Measurements from ENCODE around the gene CAPS. TPM values are rescaled to one million over a fixed set of nuclear protein-coding genes. Genes with fewer than 3 reads are reported as not detected.
"Not testable (repeated sequence)": the region's sequence is repeated elsewhere in the genome, so short reads cannot be mapped to it uniquely, and the experiment has no call there.

The CAPS gene
- total RNA-seq = 7.6 TPM

DNA sequence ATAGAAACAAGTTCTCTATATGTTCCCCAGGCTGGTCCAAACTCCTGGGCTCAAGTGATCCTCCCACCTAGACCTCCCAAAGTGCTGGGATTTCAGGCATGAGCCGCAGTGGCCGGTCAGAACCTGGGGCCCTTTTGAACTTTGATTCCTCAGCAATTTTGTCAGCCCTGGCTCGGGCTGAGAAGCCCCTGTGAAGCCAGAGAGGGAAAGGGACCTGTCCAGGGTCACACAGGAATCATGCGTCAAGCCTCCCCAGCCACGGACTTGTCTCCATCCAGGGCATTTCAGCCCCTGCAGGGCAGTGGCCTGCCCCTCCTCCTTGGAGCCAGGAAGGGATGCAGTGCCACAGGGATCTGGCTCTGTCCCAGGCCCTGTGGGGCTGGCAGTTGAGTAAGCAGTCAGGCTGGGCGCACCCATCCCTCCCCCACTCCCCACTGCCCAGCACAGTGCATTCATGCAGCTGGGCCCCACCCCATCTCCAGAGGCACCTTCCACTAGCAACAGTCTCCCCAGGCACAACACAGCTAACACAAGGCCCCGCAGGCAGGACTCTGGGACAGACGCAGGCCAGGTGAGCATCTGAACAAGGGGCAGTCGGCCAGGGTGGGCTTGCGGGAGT lies at the start of gene CAPS:
CAPS (plus strand) TSS at position 516 of the 619 bp plus-strand sequence. CDS start 153 bp downstream, outside the sequence.
- peak; percentile 33 for DNase-seq

DNA sequence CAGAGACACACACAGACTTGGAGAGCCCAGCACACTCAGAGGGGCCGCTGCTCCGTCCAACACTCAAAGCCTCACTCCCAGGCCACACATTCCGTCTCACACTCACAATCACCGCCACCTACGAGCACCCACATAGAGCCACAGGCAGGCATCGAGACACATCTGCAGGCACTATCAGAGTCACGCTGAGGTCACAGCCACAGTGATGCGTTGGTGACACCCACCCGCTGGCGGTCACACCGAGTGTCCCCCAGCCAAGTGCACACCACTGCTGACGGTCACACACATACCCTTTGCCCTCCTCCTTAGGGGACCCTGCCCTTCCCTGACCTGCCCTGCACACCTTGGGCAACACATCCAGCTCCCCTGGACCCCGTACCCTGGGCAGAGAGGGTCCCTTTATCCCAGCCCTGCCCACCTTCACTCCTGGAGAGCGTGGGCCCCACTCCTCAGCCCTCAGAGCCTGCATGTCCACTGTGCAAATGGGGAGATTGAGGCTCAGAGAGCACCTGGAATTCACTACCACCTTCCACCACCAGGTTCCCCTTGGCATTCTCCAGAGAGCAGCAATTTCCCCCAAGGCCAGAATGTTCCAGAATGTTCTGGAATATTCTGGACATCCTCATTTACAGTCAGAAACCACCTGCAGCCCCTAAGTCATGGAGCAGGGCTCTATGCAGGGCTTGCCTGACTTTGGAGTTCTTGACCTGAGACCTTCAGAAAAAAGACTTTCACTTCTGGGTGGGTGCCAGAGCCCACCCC lies 49.1 kb upstream of the CAPS start:
- no peak for DNase-seq

DNA sequence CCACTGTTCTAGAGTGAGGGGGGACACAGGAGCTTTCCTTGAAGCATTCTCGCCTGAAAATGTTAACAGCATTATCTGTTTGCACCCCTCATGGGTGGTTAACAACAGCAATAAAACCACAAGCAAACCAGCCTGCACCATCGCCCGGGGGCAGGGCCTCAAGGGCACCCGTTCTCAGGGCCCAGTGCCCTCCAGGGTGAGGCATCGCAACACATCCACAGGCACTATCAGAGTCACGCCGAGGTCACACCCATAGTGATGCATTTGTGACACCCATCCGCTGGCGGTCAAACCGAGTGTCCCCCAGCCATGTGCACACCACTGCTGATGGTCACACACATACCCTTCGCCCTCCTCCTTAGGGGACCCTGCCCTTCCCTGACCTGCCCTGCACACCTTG lies 48.3 kb upstream of the CAPS start:
- DNase-seq = no peak

DNA sequence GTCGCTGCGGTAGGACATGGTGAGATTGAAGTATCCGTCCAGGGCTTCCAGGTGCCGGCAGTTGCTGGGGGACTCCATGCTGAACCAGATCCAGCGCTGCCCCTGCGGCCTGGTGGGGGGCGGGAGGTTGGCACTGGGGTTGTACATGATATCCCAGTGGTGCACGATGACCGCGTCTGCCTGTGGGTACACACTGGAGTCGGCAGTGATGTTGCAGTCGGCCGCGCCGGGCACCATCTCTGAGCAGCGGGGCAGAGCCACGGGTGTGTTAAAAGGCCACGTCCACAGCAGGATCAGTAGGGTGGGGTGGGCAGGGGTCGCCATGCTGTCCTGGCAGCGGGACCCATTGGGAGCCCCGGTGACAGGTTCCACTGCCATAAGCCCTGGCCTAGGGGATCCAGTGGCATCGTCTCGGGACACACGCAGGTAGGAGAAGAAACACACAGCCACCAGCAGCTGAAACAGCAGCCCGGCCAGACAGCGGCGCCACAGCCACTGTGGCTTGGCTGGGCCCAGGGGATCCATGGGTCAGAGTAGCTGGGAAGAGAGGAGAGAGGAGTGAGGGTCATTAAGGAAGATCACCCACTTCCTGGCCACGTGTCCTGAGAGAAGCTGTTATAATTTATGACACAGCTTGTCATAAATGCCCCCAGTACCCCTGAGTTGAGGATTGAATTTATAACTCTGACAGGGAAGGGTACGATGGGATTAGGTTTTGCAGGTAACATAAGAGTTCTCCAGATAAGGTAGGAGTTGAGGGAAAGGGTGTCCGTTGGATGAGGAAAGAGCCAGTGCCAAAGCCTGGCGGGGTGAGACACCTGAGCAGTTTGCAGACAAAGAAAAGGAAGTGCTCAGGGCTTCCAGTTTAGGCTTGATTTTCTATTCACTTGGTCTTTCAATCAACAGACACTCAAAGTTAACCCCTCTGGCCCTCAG lies 46.6 kb upstream of the CAPS start:
- no peak for DNase-seq

DNA sequence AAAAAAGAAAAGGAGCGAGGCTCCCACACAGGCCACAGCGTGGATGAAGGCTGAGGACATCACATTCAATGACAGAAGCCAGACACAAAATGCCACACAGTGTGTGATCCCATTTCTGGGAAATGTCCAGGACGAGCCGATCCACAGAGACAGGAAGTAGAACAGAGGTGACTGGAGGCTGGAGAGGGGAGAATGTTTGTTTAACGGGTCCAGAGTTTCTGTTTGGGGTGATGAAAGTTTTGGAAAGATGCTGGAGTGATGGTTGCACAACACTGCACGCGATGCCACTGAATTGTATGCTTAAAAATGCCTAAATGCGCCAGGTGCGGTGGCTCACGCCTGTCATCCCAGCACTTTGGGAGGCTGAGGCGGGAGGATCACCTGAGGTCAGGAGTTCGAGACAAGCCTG lies 43.1 kb upstream of the CAPS start:
- no peak for DNase-seq

DNA sequence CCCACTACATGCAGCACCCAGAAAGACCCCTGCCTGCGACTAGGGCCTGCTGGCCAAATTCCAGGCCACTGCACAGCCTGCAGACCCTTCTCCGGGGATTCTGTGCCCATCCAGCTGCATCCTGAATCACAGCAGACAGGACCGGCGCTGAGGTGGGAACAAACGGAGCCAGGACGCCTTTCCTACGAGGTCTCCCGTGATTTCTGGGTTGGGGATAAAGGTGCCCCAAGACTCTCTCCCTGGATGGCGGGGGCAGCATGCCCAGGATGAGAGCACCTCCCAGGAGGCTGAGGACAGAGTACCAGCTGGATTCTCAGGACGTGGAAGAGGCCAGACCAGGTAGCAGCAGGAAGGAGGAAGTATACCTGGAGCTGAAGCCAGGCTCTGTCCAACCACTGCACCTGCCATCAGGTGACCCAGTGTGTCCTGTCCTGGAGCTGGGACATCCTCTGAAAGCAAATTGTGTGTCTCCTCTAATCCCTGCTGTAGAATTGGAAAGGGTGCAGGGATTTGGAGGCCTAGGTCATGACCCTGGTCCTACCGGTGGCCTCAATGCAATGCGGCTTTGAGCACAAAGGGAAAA lies 40.3 kb upstream of the CAPS start:
- no peak for DNase-seq

DNA sequence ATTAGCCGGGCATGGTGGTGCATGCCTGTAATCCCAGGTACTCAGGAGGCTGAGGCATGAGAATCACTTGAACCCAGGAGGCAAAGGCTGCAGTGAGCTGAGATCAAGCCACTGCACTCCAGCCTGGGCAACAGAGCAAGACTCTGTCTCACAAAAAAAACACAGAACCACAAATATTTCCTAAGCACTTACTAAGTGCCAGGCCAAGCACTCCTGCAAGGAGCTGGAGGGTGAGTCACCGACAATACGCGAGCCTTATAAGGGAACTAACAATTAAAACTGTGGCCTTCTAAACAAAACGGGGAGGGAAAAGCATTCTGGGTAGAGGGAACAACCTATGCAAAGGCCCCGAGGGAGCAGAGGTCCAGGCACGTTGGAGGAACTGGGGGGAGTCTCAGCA lies 39.6 kb upstream of the CAPS start:
- not testable (repeated sequence) for DNase-seq

DNA sequence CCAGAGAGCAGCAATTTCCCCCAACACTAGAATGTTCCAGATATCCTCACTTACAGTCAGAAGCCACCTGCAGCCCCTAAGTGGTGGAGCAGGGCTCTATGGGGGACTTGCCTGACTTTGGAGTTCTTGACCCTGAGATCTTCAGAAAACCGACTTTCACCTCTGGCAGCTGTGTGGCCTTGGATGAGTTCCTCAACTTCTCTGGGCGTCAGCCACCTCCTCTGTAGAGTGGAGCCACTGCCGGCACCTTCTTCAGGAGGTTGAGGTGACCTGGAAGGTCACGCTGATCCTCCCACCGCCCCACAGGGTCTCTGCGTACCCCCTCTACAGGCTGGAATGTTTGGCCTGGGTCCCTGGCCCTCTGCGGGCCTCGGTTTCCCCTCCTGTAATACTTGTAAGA lies 36.6 kb upstream of the CAPS start:
- no peak for DNase-seq

DNA sequence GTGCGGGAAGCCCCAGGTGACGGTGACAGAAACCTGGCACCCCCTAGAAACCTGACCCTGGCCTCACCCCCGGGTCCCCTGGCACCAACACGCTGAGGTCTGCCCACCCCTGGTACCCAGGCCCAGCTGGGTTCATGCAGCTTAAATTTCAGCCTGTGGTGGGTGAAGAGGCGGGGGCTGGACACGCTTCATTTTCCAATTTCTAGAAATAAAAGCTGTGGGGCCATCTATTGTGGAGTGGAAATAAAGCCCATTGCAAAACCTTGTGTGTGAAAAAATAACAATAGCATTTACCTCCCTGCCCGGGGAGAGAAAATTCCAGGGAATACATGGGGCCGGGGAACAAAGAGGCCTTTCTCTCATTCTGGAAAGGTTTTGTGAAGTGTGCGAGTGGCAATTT lies 36.2 kb upstream of the CAPS start:
- DNase-seq = no peak

DNA sequence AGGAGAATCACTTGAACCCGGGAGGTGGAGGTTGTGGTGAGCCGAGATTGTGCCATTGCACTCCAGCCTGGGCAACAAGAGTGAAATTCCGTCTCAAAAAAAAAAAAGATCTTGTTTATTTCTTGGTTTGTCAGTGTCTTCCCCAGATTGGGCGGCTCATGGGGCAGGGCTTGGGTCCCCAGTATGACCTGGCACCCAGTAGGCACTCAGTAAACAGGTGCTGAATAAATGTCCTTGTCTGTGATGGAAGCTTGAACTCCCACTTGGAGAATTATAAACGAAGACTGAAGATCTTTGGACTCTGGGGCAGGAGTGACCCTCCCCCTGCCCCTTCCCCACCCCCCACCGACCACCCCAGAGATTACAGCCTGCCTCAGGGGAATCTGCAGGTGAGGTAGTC lies 33.9 kb upstream of the CAPS start:
- no peak for DNase-seq

DNA sequence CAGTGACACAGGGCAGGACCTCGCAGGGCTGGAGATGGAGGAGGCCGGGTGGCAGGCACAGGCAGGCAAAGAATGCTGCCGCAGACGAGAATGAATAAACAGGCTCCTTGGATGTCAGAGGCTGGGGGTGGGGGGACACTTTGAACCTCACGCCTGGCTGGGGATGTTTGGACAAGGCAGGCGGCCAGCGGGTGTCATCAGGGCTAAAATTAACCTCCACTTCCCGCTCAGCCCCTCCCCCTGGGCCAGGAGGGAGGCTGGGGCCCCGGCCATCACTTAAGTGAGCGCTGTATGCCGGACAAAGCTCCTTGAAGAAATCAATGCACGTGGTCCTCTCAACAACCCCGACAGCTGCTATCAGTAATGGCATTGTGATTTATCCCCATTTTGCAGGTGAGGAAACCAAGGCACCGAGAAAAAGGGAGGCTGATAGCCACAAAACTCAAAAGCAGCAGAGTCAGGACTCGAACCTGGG lies 33.4 kb upstream of the CAPS start:
- peak; percentile 83 for DNase-seq

DNA sequence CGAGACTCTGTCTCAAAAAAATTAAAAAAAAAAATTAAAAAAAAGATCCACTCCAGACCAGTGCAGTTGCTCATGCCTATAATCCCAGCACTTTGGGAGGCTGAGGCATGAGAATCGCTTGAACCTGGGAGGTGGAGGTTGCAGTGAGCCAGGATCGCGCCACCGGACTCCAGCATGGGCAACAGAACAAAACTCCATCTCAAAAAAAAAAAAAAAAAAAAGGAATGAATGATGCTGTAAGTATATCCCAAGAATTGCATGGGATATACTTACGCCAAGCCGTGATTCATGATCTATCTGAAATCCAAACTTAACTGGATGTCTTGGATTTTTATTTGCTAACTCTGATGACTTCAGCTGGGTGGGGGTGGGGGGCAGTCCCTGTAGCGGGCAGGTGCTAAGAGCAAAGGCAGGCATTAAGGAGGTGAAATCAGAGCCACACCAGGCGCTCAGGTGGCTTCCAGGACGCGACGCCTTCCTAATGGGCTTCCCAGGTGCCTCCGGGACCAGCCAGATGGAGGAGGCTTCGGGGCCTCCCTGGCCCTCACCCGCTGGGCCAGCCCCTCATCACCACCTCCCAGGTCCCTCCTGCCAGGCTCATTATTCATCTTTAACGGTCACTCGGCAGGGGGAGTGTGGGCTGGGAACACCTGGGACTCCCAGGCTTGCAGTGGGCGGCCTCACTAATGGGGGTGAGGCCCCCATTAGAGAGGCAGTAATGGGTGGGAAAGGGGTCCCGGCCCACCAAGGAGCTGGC lies 32.3 kb upstream of the CAPS start:
- DNase-seq = no peak

DNA sequence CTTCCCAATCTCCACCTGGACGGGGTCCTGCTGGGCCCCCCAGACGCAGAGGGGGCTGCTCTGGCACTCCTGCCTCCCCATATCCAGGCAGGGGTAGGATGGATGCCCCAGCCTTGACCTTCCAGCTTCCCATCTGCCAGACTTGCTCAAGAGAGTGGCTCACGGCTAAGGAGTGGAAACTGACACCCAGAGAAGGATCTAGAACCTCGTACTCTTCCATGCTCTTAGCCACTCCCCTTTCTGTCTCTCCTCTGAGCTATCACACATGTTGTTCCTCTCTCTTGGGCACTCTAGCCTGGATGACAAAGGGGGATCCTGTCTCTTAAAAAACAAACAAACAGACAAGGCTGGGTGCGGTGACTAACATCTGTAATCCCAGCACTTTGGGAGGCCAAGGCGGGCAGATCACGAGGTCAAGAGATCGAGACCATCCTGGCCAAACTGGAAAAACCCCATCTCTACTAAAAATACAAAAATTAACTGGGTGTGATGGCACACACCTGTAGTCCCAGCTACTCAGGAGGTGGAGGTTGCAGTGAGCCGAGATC lies 31.6 kb upstream of the CAPS start:
- DNase-seq = no peak

DNA sequence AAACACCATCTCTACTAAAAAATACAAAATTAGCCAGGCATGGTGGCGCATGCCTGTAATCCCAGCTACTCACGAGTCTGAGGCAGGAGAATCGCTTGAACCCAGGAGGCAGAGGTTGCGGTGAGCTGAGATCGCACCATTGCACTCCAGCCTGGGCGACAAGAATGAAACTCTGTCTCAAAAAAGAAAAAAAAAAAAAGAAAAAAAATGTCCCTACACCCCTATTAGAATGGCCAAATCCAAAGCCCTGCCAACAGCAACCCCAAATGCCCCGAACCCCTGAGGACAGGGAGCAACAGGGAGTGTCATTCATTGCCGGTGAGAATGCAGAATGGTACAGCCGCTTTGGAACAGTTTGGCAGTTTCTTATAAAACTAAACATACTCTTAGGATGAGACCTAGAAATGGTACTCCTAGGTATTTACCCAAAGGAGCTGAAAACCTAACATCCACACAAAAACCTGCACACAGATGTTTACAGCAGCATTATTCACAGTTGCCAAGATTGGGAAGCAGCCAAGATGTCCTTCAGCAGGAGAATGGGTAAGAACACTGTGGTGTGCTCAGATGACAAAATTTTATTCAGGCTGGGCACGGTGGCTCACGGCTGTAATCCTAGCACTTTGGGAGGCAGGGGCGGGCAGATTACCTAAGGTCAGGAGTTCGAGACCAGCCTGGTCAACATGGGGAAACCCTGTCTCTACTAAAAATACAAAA lies 30.7 kb upstream of the CAPS start:
- peak; percentile 54 for DNase-seq

DNA sequence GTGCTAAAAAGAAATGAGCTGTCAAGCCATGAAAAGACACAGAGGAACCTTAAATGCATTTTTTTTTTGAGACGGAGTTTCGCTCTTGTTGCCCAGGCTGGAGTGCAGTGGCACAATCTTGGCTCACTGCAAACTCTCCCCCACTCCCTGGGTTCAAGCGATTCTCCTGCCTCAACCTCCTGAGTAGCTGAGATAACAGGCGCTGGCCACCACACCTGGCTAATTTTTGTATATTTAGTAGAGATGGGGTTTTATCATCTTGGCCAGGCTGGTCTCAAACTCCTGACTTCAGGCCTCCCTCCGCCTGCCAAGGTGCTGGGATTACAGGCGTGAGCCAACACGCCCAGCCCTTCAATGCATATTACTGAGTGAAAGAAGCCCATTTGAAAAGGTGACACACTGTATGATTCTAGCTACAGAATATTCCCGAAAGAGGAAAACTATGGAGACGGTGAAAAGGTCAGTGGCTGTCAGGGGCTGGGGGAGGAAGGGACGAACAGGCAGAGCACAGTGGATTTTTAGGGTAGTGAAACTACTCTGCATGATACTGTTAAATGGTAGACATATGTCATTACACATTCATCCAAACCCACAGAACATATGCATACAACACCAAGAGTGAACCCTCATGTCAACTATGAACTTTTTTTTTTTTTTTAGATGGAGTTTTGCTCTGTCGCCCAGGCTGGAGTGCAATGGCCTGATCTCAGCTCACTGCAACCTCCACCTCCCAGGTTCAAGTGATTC lies 29.8 kb upstream of the CAPS start:
- DNase-seq = not testable (repeated sequence)

DNA sequence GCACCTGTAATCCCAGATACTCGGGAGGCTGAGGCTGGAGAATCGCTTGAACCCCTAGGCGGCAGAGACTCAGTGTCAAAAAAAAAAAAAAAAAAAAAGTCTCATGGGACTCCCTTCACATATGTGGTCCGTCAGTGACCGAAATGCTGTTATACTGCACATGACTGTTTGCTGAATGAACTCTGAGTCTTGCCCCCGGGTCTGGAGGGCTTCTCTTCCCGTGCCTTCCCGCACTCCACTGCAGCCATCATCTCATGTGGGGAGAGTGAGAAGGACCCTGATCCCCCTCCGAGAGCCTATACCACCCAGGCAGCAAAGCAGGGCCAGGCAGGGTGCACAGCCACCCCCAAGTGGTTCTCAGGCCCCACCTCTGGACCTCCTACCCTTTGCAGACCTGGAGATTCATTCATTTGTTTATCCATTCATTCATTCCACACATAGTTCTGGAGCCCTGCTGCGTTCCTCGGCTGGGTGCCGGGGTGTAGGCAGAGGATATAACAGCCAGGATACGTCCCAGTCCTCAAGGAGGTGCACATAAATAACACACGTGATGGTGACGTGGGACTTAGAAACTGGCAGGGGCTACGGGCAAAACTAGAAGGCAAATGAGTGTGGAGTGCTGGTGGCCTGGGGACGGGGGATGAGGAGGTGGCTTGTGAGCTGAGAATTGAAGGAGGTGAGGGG lies 24.6 kb upstream of the CAPS start:
- DNase-seq = no peak

DNA sequence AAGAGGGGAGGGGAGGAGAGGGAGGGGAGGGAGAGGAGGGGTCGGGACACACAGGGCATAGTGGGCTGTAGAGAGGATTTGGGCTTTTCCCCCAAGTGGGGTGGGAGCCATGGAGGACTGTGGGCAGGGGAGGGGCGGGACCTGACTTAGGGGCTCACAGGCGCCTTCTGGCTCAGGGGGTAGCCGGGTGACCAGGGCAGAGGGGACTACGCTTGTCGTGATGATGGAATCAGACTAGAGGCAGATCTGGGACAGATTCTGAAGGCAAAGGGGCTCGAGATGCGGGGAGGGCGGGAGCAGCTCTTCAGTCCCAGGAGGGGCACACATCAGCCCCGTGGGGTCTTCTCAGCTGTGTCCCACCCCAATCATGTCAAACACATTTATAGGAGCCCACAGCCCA lies 24.0 kb upstream of the CAPS start:
- no peak for DNase-seq

DNA sequence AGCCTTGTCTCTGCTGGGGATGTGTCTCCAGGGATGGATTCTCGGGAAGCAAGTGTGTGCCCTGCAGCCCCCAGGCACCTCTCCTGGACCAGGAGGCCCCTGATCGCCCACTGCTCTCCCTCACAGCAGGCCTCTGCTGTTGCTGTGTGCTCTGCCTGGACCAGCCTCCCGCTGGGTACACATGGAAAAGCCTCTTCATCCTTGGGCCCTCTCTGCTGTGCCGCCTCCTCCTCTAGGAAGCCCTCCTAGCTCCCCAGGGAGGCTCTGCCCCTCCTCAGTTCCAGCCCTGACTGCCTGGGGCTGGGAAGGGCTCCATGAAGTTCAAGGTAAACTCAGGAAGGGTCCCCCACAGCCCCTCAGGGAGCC lies 22.5 kb upstream of the CAPS start:
- no peak for DNase-seq
